Spleen (tissue), 11 donors: ENCODE data around the gene DNMBP. TPM values are rescaled to one million over a fixed set of nuclear protein-coding genes. Genes with fewer than 3 reads are reported as not detected.

Source experiments
- DNase-seq: peaks from one replicate; pipeline ENCODE4 v3.0.0-alpha.2; 2020
- H3K27ac ChIP-seq, 8 donors: fragments of 200-600 bp; sonication (generic) in 7 of 8; 1 replicate in 4 of 8; 2 replicates in 4 of 8; pipeline versions ENCODE4 v1.5.0 to v1.8.0; 2016 to 2021; ENCODE audit warnings: inconsistent platforms in 4 of 8, mild to moderate bottlenecking in 4 of 8, moderate library complexity in 1 of 8
- H3K27me3 ChIP-seq, 7 donors: fragments of 200-600 bp; sonication (generic) in 6 of 7; replicated peaks in 1 of 7; 1 replicate in 4 of 7; 2 replicates in 3 of 7; pipeline versions ENCODE4 v1.5.0 to v1.8.0; 2016 to 2021; ENCODE audit warnings: inconsistent platforms in 3 of 7, mild to moderate bottlenecking in 1 of 7
- H3K36me3 ChIP-seq, 6 donors: fragments of 200-600 bp; sonication (generic) in 5 of 6; 1 replicate in 4 of 6; 2 replicates in 2 of 6; pipeline versions ENCODE4 v1.5.0 to v1.8.0; 2016 to 2021; ENCODE audit warnings: inconsistent platforms in 2 of 6
- H3K4me1 ChIP-seq, 6 donors: fragments of 200-600 bp; sonication (generic) in 5 of 6; 1 replicate in 3 of 6; 2 replicates in 3 of 6; pipeline versions ENCODE4 v1.5.0 to v1.8.0; 2016 to 2021; ENCODE audit warnings: inconsistent platforms in 3 of 6
- H3K4me3 ChIP-seq, 8 donors: fragments of 200-600 bp; sonication (generic) in 7 of 8; 1 replicate in 4 of 8; 2 replicates in 4 of 8; pipeline versions ENCODE4 v1.5.0 to v1.8.0; 2016 to 2021; ENCODE audit warnings: inconsistent platforms in 4 of 8, mild to moderate bottlenecking in 4 of 8, moderate library complexity in 2 of 8
- H3K9me3 ChIP-seq, 8 donors: fragments of 200-600 bp; sonication (generic) in 7 of 8; 1 replicate in 4 of 8; 2 replicates in 4 of 8; pipeline versions ENCODE4 v1.5.0 to v1.8.0; 2016 to 2021; ENCODE audit warnings: inconsistent platforms in 4 of 8
- CTCF ChIP-seq, 11 experiments: fragments of 200-600 bp in 7 of 11; fragments of 450-650 bp in 4 of 11; sonication (generic) in 4 of 11; IDR thresholded peaks in 8 of 11; conservative IDR thresholded peaks in 3 of 11; 1 replicate in 7 of 11; 2 replicates in 4 of 11; pipeline versions ENCODE4 v1.4.0 to v1.8.0; 2016 to 2021; ENCODE audit warnings: antibody characterized with exemption in 11 of 11, inconsistent platforms in 4 of 11, mild to moderate bottlenecking in 1 of 11
- POLR2A ChIP-seq, 3 donors: fragments of 450-650 bp; IDR thresholded peaks; one replicate each; pipeline ENCODE4 v1.5.1; 2017; ENCODE audit warnings: antibody characterized with exemption in 3 of 3, mild to moderate bottlenecking in 1 of 3
- POLR2AphosphoS5 ChIP-seq, 3 donors: sonication (generic); formaldehyde crosslinking; IDR thresholded peaks; one replicate each; pipeline ENCODE4 v1.5.1; 2017; ENCODE audit warnings: antibody characterized with exemption in 3 of 3
- WGBS, 5 donors: extraction: QIAGEN DNeasy Blood & Tissue Kit in 3 of 5; methylation state at CpG; one replicate each; pipeline versions ENCODE4 v1.1.5 to v1.1.7; 2013 to 2018; 5-methylcytosine and 5-hydroxymethylcytosine counted together
- intact Hi-C: fragments of 100-400 bp; cut with DNase I; formaldehyde crosslinking; loops from one replicate; pipeline ENCODE4 v1.15.0; 2023; ENCODE audit warnings: low total_unique reads
- polyA plus RNA-seq, 3 donors: library from polyadenylated mRNA; stranded (reverse); fragments of 200-250 nt; gene quantifications; one replicate each; pipeline ENCODE4 v1.2.1, GENCODE V29; 2013
- total RNA-seq, 7 donors: library from RNA; depleted of rRNA in 3 of 7; stranded (reverse); fragments of >200 nt in 3 of 7; fragmentation: NEBNext Ultra II Directional in 4 of 7; extraction: Animal tissue kit (Norgen Biotek cat#: 25700) in 4 of 7; gene quantifications; one replicate each; pipeline versions ENCODE4 v1.1.0 to v1.2.1, GENCODE V29; 2016 to 2021
- donor health status: healthy with polysubstance abuse.
- donor health status: DM: no; HTN: no; CAD: no; lungs with moderate emphysema.
- donor health status: DM: no; HTN: no; CAD: no.
- donor health status: Bipolar disorder and iron deficiency.
- donor health status: healthy.
- donor health status: DM: no; HTN: no; CAD: no.
- donor health status: DM: yes; HTN: yes; CAD: no.

DNMBP gene
- total and polyA plus RNA-seq, 10 donors: 4.6 to 19.5 (median 15.9) TPM

- no peak for DNase-seq
- no peaks in the 10 kb centered on the region for H3K27me3 ChIP-seq
- WGBS, 5 donors: 82 to 94% (median 84%) methylated on average over 4 of the region's 4 CpGs
- intact Hi-C loops: no loop called here
- no peak overlapping the region for H3K27ac ChIP-seq
- H3K4me1 ChIP-seq: peaks cover 0 to 6% (median 0%) of the 10 kb centered on the region in 6 donors
- H3K9me3 ChIP-seq: no peaks in the 10 kb centered on the region
- TF ChIP-seq POLR2AphosphoS5 (IDR thresholded peaks at IDR 0.05) (no peak), CTCF (IDR thresholded peaks at IDR 0.05 in 8 of 11, conservative IDR thresholded peaks at IDR 0.05 in 3 of 11) (no peak), POLR2A (IDR thresholded peaks at IDR 0.05) (no peak)
- H3K4me3 ChIP-seq: no peak overlapping the region
- peaks cover 0 to 95% (median 59%) of the 10 kb centered on the region in 6 donors for H3K36me3 ChIP-seq
Observed at GRCh38 chr10:99888622-99889021, 121.1 kb downstream of the DNMBP start.

DNA sequence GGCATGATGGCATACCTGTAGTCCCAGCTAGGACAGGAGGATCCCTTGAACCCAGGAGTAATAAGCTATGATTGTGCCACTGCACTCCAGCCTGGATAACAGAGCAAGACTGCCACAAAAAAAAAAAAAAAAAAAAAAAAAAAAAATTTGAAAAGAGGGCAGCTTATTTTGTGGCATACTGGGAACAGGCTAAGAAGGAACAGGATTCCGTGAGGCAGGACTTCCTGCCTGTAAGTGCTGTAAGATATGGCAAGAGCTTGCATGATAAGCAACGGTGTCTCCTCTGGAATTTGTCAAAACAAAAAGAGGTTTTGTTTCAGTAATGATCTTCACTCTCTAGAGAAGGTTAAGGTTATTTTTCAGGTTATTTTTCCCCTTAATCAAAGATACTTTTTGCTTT is 126.2 kb downstream of the DNMBP start:
- no peak for TF ChIP-seq CTCF (IDR thresholded peaks at IDR 0.05 in 8 of 11, conservative IDR thresholded peaks at IDR 0.05 in 3 of 11)
- WGBS, 5 donors: 62 to 84% (median 66%) methylated on average over 2 of the region's 2 CpGs
- DNase-seq: no peak
- Histone ChIP-seq H3K27me3 (no peaks in the 10 kb centered on the region), H3K9me3 (no peaks in the 10 kb centered on the region), H3K4me1 (peaks cover 0 to 17% (median 0%) of the 10 kb centered on the region in 6 donors), H3K27ac (no peak overlapping the region), H3K4me3 (no peak overlapping the region), H3K36me3 (peaks cover 0 to 100% (median 81%) of the 10 kb centered on the region in 6 donors)
- intact Hi-C loops: no loop called here

DNA sequence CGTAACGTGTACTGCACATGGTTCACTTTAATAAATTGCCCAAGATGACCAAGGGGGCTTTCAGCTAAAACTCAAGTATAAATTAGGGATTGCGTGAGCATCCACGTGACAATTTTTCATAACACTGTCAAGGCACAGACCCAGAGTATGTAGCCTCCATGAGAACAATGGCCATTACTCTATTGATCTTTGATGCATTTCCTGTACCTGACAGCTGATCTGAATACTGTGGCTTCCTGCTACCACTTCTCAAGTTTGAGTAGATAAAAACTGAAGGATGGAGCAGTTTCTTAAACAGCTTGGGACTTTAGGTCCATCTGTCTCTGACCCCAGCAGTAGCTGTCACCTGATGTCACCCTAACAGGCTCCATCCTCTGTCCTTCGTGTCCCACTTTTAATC is 128.4 kb downstream of the DNMBP start:
- DNase-seq: no peak
- intact Hi-C loops: no loop called here
- H3K27me3 ChIP-seq: no peaks in the 10 kb centered on the region
- H3K27ac ChIP-seq: no peak overlapping the region
- no peak overlapping the region for H3K4me3 ChIP-seq
- no peak for TF ChIP-seq CTCF (IDR thresholded peaks at IDR 0.05 in 8 of 11, conservative IDR thresholded peaks at IDR 0.05 in 3 of 11)
- no peak for TF ChIP-seq POLR2A (IDR thresholded peaks at IDR 0.05)
- no peak for TF ChIP-seq POLR2AphosphoS5 (IDR thresholded peaks at IDR 0.05)
- H3K36me3 ChIP-seq: peaks cover 0 to 100% (median 85%) of the 10 kb centered on the region in 6 donors
- H3K9me3 ChIP-seq: no peaks in the 10 kb centered on the region
- H3K4me1 ChIP-seq: peaks cover 0 to 17% (median 0%) of the 10 kb centered on the region in 6 donors
- 87 to 92% (median 91%) methylated on average over 5 of the region's 5 CpGs for WGBS, 5 donors

- no peak overlapping the region for H3K27ac ChIP-seq
- 71 to 84% (median 75%) methylated on average over 19 of the region's 19 CpGs for WGBS, 5 donors
- peaks cover 0 to 17% (median 0%) of the 10 kb centered on the region in 6 donors for H3K4me1 ChIP-seq
- no peaks in the 10 kb centered on the region for H3K27me3 ChIP-seq
- no peak for TF ChIP-seq POLR2A (IDR thresholded peaks at IDR 0.05)
- no peak for TF ChIP-seq CTCF (IDR thresholded peaks at IDR 0.05 in 8 of 11, conservative IDR thresholded peaks at IDR 0.05 in 3 of 11)
- peak in 1 of 3 donors; percentile 15 for TF ChIP-seq POLR2AphosphoS5 (IDR thresholded peaks at IDR 0.05)
- H3K4me3 ChIP-seq: no peak overlapping the region
- H3K36me3 ChIP-seq: peaks cover 0 to 100% (median 79%) of the 10 kb centered on the region in 6 donors
- H3K9me3 ChIP-seq: no peaks in the 10 kb centered on the region
- intact Hi-C loops: no loop called here
- DNase-seq: no peak
Observed at GRCh38 chr10:99880080-99880835, 129.5 kb downstream of the DNMBP start.
